Ectodermal cell (in vitro differentiated cells): ENCODE data around the gene MYB.

ENCODE experiments used
- H3K27ac ChIP-seq: 2 replicates; pipeline ENCODE4 v1.7.0; 2013; ENCODE audit warnings: mild to moderate bottlenecking, low read depth, low read length; ENCODE audit not compliant: insufficient read depth, poor library complexity, severe bottlenecking
- H3K27me3 ChIP-seq: 2 replicates; pipeline ENCODE4 v1.7.0; 2013; ENCODE audit warnings: mild to moderate bottlenecking, low read length; ENCODE audit not compliant: insufficient read depth, control insufficient read depth, poor library complexity, severe bottlenecking
- H3K36me3 ChIP-seq: one replicate; pipeline ENCODE4 v1.7.0; 2013; ENCODE audit warnings: low read length; ENCODE audit not compliant: control insufficient read depth, insufficient read depth
- H3K4me1 ChIP-seq: one replicate; pipeline ENCODE4 v1.7.0; 2013; ENCODE audit warnings: low read length; ENCODE audit not compliant: control insufficient read depth, insufficient read depth
- H3K4me3 ChIP-seq: 2 replicates; pipeline ENCODE4 v1.7.0; 2013; ENCODE audit warnings: low read depth, low read length, control low read depth; ENCODE audit not compliant: insufficient read depth
- H3K9me3 ChIP-seq: 2 replicates; pipeline ENCODE4 v1.7.0; 2013; ENCODE audit warnings: mild to moderate bottlenecking, low read length, moderate library complexity; ENCODE audit not compliant: control insufficient read depth
- WGBS, 2 experiments: methylation state at CpG; one replicate each; pipeline ENCODE4 v1.1.7; 2013; ENCODE audit warnings: missing lambda C conversion rate in 2 of 2; 5-methylcytosine and 5-hydroxymethylcytosine counted together

Gene MYB

GRCh38 chr6:135204951-135205350, 23.8 kb downstream of the MYB start:
- H3K4me3 ChIP-seq, result no peak overlapping the region
- 86 to 91% methylated on average over 3 to 4 of the region's 4 CpGs for WGBS, 2 experiments
- no peaks in the 10 kb centered on the region for H3K27me3 ChIP-seq
- H3K27ac ChIP-seq, result no peak overlapping the region
- H3K4me1 ChIP-seq, result no peaks in the 10 kb centered on the region
- H3K9me3 ChIP-seq, result no peaks in the 10 kb centered on the region
- no peaks in the 10 kb centered on the region for H3K36me3 ChIP-seq

- Histone ChIP-seq H3K27ac (no peak overlapping the region), H3K4me1 (no peaks in the 10 kb centered on the region), H3K4me3 (no peak overlapping the region), H3K36me3 (no peaks in the 10 kb centered on the region), H3K9me3 (no peaks in the 10 kb centered on the region), H3K27me3 (no peaks in the 10 kb centered on the region)
- 68 to 77% methylated on average over 5 of the region's 6 CpGs for WGBS, 2 experiments
These were observed 28.7 kb downstream of the MYB start for GRCh38 chr6:135209803-135210202.

DNA sequence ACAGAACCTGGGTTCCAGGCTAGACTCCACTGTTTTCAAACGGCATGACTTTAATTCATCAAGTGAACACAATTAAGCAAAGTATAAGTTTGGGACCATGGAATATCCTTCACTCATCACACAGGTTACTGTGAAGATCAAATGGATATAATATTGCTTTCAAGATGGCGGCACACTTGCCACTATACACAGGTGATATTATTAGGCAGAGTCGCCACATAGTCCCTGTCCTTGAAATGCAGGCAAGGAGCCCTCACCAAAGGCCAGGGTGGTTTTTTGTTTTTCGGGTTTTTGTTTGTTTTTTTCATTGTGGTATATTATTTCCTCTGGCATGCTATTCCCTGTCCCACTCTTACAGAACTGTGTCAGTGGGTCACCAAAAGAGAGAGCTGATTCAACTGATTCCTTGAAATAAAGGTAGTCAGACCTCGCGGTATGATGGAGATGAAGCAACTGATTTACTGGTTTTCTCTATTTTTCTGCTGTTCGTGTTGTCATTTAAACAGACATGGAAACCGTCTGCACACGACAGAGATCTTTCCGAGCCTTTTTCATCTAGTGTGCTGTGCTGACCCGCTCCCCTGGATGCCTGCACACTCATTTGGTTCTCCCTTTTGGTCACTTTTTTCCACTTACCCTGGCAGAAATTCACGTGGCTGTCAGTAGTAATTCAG, 29.7 kb downstream of the MYB start:
- H3K4me3 ChIP-seq, result no peak overlapping the region
- H3K4me1 ChIP-seq, result no peaks in the 10 kb centered on the region
- WGBS, 2 experiments, result 92% methylated on average over 12 of the region's 12 CpGs
- H3K36me3 ChIP-seq, result no peaks in the 10 kb centered on the region
- no peak overlapping the region for H3K27ac ChIP-seq
- no peaks in the 10 kb centered on the region for H3K27me3 ChIP-seq
- H3K9me3 ChIP-seq, result no peaks in the 10 kb centered on the region

DNA sequence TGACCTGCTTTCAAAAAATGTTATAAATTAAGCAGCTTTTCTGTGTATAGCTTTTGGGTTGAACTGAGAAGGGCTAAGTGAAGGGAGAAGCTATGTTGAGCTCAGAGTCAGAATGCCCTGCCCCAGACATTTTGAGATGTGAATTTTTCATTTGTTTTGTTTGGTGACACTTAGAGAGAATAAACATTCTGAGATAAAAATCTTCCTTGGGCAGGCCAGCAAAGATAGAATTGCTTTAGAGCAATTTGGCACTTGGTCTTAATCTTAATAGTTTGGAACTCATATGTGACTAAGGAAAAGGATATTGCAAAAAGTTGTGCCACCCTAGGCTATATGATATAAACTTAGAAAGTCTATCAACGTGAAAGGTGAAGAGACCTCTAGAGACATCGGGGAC, 30.2 kb downstream of the MYB start:
- WGBS, 2 experiments, result 91 to 98% methylated on average over 2 of the region's 2 CpGs
- H3K27ac ChIP-seq, result no peak overlapping the region
- H3K4me3 ChIP-seq, result no peak overlapping the region
- no peaks in the 10 kb centered on the region for H3K9me3 ChIP-seq
- H3K4me1 ChIP-seq, result no peaks in the 10 kb centered on the region
- H3K36me3 ChIP-seq, result no peaks in the 10 kb centered on the region
- H3K27me3 ChIP-seq, result no peaks in the 10 kb centered on the region

GRCh38 chr6:135212020-135212806, 31.1 kb downstream of the MYB start:
- H3K27me3 ChIP-seq, result no peaks in the 10 kb centered on the region
- H3K4me3 ChIP-seq, result no peak overlapping the region
- 98 to 100% methylated on average over 3 of the region's 3 CpGs for WGBS, 2 experiments
- no peaks in the 10 kb centered on the region for H3K9me3 ChIP-seq
- H3K36me3 ChIP-seq, result no peaks in the 10 kb centered on the region
- H3K27ac ChIP-seq, result no peak overlapping the region
- no peaks in the 10 kb centered on the region for H3K4me1 ChIP-seq

GRCh38 chr6:135212935-135213334, 31.8 kb downstream of the MYB start:
- WGBS, 2 experiments, result 91 to 97% methylated on average over 5 of the region's 5 CpGs
- Histone ChIP-seq H3K36me3 (no peaks in the 10 kb centered on the region), H3K4me1 (no peaks in the 10 kb centered on the region), H3K27ac (no peak overlapping the region), H3K27me3 (no peaks in the 10 kb centered on the region), H3K9me3 (no peaks in the 10 kb centered on the region), H3K4me3 (no peak overlapping the region)

GRCh38 chr6:135213616-135214015, 32.5 kb downstream of the MYB start:
- WGBS, 2 experiments, result 89 to 93% methylated on average over 3 to 4 of the region's 4 CpGs
- no peaks in the 10 kb centered on the region for H3K36me3 ChIP-seq
- no peaks in the 10 kb centered on the region for H3K9me3 ChIP-seq
- no peak overlapping the region for H3K4me3 ChIP-seq
- H3K27me3 ChIP-seq, result no peaks in the 10 kb centered on the region
- no peak overlapping the region for H3K27ac ChIP-seq
- H3K4me1 ChIP-seq, result no peaks in the 10 kb centered on the region

GRCh38 chr6:135215160-135215559, 34.1 kb downstream of the MYB start:
- Histone ChIP-seq H3K27me3 (no peaks in the 10 kb centered on the region), H3K9me3 (no peaks in the 10 kb centered on the region), H3K4me1 (no peaks in the 10 kb centered on the region), H3K36me3 (no peaks in the 10 kb centered on the region), H3K4me3 (no peak overlapping the region), H3K27ac (no peak overlapping the region)
- WGBS, 2 experiments, result 84 to 86% methylated on average over 3 of the region's 3 CpGs

- 88 to 89% methylated on average over 6 of the region's 6 CpGs for WGBS, 2 experiments
- Histone ChIP-seq H3K27me3 (no peaks in the 10 kb centered on the region), H3K4me1 (no peaks in the 10 kb centered on the region), H3K36me3 (no peaks in the 10 kb centered on the region), H3K9me3 (no peaks in the 10 kb centered on the region), H3K27ac (no peak overlapping the region), H3K4me3 (no peak overlapping the region)
These were observed 34.5 kb downstream of the MYB start for GRCh38 chr6:135215563-135215962.

- no peak overlapping the region for H3K27ac ChIP-seq
- WGBS, 2 experiments, result 94 to 98% methylated on average over 6 of the region's 6 CpGs
- no peaks in the 10 kb centered on the region for H3K9me3 ChIP-seq
- H3K4me1 ChIP-seq, result no peaks in the 10 kb centered on the region
- H3K36me3 ChIP-seq, result no peaks in the 10 kb centered on the region
- H3K27me3 ChIP-seq, result no peaks in the 10 kb centered on the region
- H3K4me3 ChIP-seq, result no peak overlapping the region
These were observed 36.6 kb downstream of the MYB start for GRCh38 chr6:135217663-135218062.
